CD4-positive, alpha-beta T cell treated with Interleukin-4 for 1 hour (primary cell): ENCODE data around the gene SSR3.

Experiments
- DNase-seq, 2 donors: peaks; one replicate each; pipeline ENCODE4 v3.0.0-alpha.2; 2020 to 2022

The SSR3 gene

DNA sequence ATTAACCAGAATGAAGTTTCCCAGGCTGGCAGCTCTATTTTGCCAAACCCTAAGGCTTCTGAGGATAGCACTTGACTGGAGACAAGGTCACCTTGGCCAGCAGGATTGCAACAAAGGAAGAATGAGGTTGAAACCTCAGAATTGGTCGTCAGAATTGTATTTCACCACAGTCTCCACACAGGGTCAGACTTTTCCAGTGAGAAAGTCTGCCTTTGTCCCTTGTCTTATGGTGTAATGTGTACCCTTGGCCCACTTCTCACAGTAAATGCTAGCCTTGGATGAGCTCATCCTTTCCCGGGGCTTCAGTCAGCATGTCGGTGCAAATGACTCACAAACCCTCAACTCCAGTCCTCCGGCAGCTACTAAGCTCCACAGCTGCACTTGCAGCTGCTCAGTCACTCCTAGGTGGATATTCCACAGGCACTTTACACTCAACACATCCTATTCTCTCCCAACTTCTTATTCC lies 19.7 kb downstream of the SSR3 start:
- DNase-seq = no peak

DNA sequence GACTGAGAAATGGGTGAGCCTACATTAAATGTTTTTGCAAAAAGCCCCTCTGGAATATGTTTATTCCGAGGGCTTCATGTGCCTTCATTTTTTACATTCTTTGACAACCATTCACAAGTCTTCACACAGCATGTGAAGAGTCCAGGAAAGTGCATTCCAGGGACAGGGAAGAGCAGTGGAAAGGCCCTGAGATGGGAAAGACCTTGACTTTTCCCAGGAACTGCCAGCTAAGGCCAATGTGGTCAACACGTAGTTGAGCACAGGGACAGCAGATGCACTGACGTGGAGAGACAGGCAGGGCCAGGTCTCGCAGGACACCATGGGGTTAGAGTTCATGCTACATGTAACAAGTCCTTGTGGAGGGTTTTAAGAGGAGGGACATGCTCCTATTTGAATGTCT lies 21.7 kb downstream of the SSR3 start:
- no peak for DNase-seq

DNA sequence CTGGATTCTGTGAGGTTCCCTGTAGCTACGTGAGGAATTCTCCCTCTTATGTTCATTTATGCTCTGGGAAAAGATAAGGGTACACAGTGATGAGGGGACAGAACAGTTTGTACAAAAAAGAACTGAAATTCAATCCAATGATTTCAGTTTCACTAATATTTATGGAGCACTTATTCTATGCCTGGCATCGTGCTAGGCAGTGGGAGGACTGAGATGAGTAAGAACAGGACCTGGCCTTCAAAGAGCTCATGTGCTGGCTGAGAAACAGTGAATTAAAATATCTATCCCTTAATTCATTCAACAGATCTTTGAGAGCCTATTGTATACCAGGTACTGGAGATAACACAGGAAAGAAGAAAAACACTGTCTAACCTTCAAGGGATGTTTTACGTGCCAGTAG lies 22.2 kb downstream of the SSR3 start:
- no peak for DNase-seq

- no peak for DNase-seq
Measured at GRCh38 chr3:156530980-156531379, 23.9 kb downstream of the SSR3 start.

- DNase-seq = no peak
Measured at GRCh38 chr3:156527060-156527459, 27.9 kb downstream of the SSR3 start.

- no peak for DNase-seq
Measured at GRCh38 chr3:156525808-156526207, 29.1 kb downstream of the SSR3 start.

GRCh38 chr3:156522673-156523072 lies 32.2 kb downstream of the SSR3 start:
- DNase-seq = no peak

DNA sequence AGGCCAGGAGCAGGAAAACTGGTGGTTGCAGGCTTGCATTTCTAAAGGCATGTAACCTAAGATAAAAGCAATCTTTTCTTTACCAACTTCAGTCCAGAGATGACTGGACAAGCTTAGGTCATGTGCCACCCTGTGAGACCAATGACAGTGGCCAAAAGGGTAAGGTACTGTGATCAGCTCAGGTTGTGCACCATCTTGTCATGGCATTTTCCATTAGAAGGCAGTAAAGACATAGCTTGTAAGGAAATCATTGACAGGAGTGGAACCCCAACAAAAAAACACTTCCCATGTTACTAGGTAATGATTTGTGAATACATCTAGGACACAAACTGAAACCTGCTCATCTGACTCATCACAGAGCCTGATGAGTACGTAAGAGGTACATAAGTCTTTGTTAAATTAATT lies 35.2 kb downstream of the SSR3 start:
- no peak for DNase-seq

DNA sequence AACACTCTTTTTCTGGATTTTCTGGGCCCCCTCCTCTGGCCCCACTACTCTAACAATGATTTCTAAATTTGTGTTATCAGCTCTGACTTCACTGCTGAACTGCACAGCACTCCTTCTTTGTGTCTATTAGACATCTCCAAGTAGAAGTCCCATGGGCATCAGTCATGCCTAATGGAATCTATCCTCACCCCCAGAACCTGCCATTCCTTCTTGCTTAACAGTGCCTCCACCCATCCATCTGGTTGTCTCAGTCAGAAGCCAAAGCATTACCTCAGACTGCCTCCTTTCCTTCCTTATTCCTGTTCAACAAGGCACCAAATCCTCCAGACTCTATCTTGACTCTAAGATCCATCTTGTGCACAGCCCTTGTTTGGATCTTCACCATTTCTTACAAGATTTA lies 36.2 kb downstream of the SSR3 start:
- no peak for DNase-seq

GRCh38 chr3:156516961-156517360 lies 38.0 kb downstream of the SSR3 start:
- no peak for DNase-seq

- no peak for DNase-seq
Measured at GRCh38 chr3:156516284-156516683, 38.6 kb downstream of the SSR3 start.

DNA sequence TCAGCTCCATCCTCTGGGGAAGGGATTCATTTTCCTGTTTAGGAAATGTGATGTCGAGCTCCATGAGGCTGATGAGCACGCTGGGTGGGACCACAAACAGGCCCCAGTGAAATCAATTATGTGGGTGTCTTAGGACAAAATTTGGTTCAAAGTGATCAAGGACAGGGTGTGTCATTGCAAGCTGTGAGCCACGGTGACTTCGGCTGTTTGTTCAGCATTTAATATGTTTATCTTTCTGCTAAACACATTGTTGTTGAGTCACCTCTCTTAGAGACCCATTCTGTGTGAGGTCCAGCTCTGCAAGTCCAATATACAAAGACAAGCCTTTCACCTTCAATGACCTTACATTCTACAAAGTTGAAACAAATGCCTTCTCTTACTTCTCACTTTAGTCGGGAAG lies 41.3 kb downstream of the SSR3 start:
- DNase-seq = no peak

GRCh38 chr3:156511987-156512677 lies 42.8 kb downstream of the SSR3 start:
- DNase-seq = no peak

DNA sequence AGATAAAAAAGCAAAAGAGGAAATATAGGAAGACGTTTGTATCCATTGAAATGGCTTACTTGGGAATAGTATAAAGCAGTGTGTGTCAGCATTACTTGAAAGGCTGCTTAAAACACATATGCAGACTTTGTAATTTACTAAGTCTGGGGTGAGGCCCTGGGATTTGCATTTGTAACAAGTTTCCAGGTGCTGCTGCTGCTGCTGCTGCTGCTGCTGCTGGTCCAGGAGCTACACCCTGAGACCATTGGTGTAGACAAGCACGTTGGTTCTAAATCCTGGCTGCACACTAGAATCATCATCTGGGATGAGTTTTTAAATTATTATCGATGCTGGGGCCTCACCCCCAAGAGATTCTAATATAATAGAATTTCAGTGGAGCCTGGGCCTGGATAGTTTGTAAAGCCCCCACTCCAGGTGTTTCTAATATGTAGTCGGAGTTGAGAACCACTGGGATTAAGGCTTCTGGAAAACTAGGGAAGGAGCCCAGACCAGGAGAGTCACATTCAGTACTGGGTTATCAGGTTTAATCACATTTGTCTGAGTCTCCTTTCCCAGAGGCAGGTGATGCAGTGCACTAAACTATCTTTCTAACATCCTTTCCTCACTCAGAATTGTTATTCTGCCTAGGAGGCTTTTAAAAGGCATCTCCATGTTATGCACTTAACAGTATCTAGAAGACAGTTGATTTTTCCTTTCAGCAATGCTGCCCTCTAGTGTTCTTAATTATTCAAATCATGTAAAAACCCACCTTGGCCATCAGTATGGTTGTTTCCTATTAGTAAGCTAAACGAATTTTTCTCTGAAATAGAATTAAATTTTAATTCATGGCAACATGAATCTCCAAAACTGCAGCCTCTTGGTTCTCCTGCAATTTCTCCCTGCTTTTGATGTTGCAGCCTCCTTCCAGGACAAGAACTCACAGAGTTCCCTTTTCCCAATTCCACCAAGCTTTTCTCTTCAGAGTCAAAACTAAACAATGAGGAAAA lies 45.4 kb downstream of the SSR3 start:
- DNase-seq = peak in 1 of 2 donors; percentile 73

- no peak for DNase-seq
Measured at GRCh38 chr3:156507285-156507684, 47.6 kb downstream of the SSR3 start.

- DNase-seq = no peak
Measured at GRCh38 chr3:156498307-156498706, 56.6 kb downstream of the SSR3 start.

DNA sequence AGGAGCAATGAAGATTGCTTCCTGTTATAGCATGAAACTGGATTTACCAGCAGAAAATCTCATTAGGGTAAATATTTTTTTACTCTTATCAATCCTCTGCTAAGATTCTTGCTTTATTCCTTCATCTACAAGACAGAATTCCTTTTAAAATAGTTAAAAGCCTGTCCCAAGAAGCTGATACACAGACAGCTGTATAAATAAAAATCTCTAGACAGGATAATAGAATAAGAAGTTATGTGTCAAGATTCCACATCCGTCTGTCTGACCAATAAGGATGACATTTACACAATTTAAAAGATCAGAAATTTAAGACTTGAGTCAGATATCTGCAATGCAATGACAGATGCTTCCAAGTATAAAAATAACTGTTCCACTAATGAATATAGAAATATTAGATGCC lies 57.6 kb downstream of the SSR3 start:
- no peak for DNase-seq

DNA sequence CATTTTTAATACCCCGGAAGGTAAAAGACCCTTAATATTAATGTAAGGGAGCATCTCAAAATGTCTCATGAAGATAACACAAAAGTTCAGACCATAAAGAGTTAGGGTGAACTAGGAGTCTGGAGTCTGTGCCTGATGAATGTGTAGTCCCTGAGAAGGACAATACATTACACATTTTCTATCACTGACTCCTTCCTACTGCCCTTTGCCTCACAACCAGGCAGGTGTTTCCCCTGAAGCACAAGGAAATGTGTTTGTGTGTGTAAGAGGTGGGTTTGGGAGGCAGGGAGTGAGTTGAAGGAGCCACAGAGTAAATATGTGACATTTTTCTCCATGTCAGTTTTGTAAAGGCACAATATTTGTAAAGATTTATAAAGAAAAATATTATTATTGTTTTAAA lies 59.1 kb downstream of the SSR3 start:
- DNase-seq = no peak

GRCh38 chr3:156493887-156494286 lies 61.0 kb downstream of the SSR3 start:
- DNase-seq = no peak

GRCh38 chr3:156492801-156493261 lies 62.1 kb downstream of the SSR3 start:
- no peak for DNase-seq

GRCh38 chr3:156491192-156491591 lies 63.7 kb downstream of the SSR3 start:
- no peak for DNase-seq
